Measurements from ENCODE around the gene SLC1A7. TPM values are rescaled to one million over a fixed set of nuclear protein-coding genes. Genes with fewer than 3 reads are reported as not detected.

The SLC1A7 gene
- total and polyA plus RNA-seq, 2 donors (not counting 1 experiment from before 2014, with no cell fraction given) = 0.10 TPM; not detected in 1

- H3K36me3 ChIP-seq (replicated peaks in 1 of 2; ENCODE audit: control extremely low read depth in 1 of 2, control insufficient read depth in 1 of 2, extremely low read depth in 1 of 2, insufficient read depth in 2 of 2, low read length in 1 of 2) = no peaks in the 10 kb centered on the region
- POLR2A ChIA-PET = no interaction called here
- intact Hi-C loops (cut with micrococcal nuclease) = no loop called here
- ATAC-seq (ENCODE audit: low read depth) (no peak), DNase-seq (no peak)
- H3K4me2 ChIP-seq (replicated peaks; ENCODE audit: low read depth, low read length, poor library complexity, severe bottlenecking) = no peak overlapping the region
- H3K27ac ChIP-seq (ENCODE audit: low read length in 2 of 2) = no peak overlapping the region
- H3K27ac Mint-ChIP-seq = no peak overlapping the region
- no peak overlapping the region for H3K4me3 ChIP-seq (ENCODE audit: control extremely low read depth in 1 of 5, extremely low read depth in 1 of 5, insufficient read depth in 1 of 5, low read depth in 2 of 5, low read length in 4 of 5)
- no peak overlapping the region for H2AFZ ChIP-seq (ENCODE audit: insufficient read depth, low read depth, low read length, poor library complexity, severe bottlenecking)
- no peaks in the 10 kb centered on the region for H4K20me1 ChIP-seq (ENCODE audit: control insufficient read depth, insufficient read depth, low read length, poor library complexity, severe bottlenecking)
- no peaks in the 10 kb centered on the region for H3K4me1 Mint-ChIP-seq
- H3K4me3 Mint-ChIP-seq = no peak overlapping the region
- peaks cover 14% of the 10 kb centered on the region for H3K27me3 Mint-ChIP-seq
- H3K27me3 ChIP-seq (replicated peaks in 1 of 4; ENCODE audit: control extremely low read depth in 1 of 4, control insufficient read depth in 3 of 4, insufficient read depth in 4 of 4, low read length in 3 of 4) = peaks cover 0 to 6% (median 1%) of the 10 kb centered on the region in 4 experiments
- no peaks in the 10 kb centered on the region for H3K9me3 ChIP-seq (ENCODE audit: control extremely low read depth in 1 of 3, control insufficient read depth in 2 of 3, insufficient read depth in 1 of 3, low read length in 2 of 3)
- no peaks in the 10 kb centered on the region for H3K79me2 ChIP-seq (ENCODE audit: control insufficient read depth, insufficient read depth, low read length)
- H3K4me1 ChIP-seq (ENCODE audit: control insufficient read depth in 2 of 2, insufficient read depth in 2 of 2, low read length in 2 of 2) = no peaks in the 10 kb centered on the region
- 89% methylated on average over 7 of the region's 7 CpGs for WGBS (ENCODE audit: insufficient coverage)
- TF ChIP-seq CTCF (IDR thresholded peaks at IDR 0.05) = no peak
- CTCF ChIA-PET = no interaction called here
- H3K9ac ChIP-seq (ENCODE audit: low read length) = no peak overlapping the region
- no peaks in the 10 kb centered on the region for H3K9me3 Mint-ChIP-seq (ENCODE audit: insufficient read depth)
These were observed 73.2 kb downstream of the SLC1A7 start for GRCh38 chr1:53069265-53069662.

- CTCF ChIA-PET = no interaction called here
- H3K9me3 Mint-ChIP-seq (ENCODE audit: insufficient read depth) = no peaks in the 10 kb centered on the region
- intact Hi-C loops (cut with micrococcal nuclease) = no loop called here
- H3K4me3 Mint-ChIP-seq = no peak overlapping the region
- TF ChIP-seq CTCF (IDR thresholded peaks at IDR 0.05) (no peak), EZH2 (IDR thresholded peaks at IDR 0.05; ENCODE audit: borderline replicate concordance, insufficient read depth, low read depth, low read length, poor library complexity, severe bottlenecking) (no peak)
- H3K79me2 ChIP-seq (ENCODE audit: control insufficient read depth, insufficient read depth, low read length) = no peaks in the 10 kb centered on the region
- no peak overlapping the region for H3K27ac Mint-ChIP-seq
- no peaks in the 10 kb centered on the region for H4K20me1 ChIP-seq (ENCODE audit: control insufficient read depth, insufficient read depth, low read length, poor library complexity, severe bottlenecking)
- peaks cover 0 to 14% (median 1%) of the 10 kb centered on the region in 4 experiments for H3K27me3 ChIP-seq (replicated peaks in 1 of 4; ENCODE audit: control extremely low read depth in 1 of 4, control insufficient read depth in 3 of 4, insufficient read depth in 4 of 4, low read length in 3 of 4)
- no peak overlapping the region for H2AFZ ChIP-seq (ENCODE audit: insufficient read depth, low read depth, low read length, poor library complexity, severe bottlenecking)
- H3K36me3 ChIP-seq (replicated peaks in 1 of 2; ENCODE audit: control extremely low read depth in 1 of 2, control insufficient read depth in 1 of 2, extremely low read depth in 1 of 2, insufficient read depth in 2 of 2, low read length in 1 of 2) = no peaks in the 10 kb centered on the region
- H3K4me1 Mint-ChIP-seq = peaks cover 1% of the 10 kb centered on the region
- no peak overlapping the region for H3K4me2 ChIP-seq (replicated peaks; ENCODE audit: low read depth, low read length, poor library complexity, severe bottlenecking)
- no peaks in the 10 kb centered on the region for H3K9me3 ChIP-seq (ENCODE audit: control extremely low read depth in 1 of 3, control insufficient read depth in 2 of 3, insufficient read depth in 1 of 3, low read length in 2 of 3)
- H3K4me3 ChIP-seq (ENCODE audit: control extremely low read depth in 1 of 5, extremely low read depth in 1 of 5, insufficient read depth in 1 of 5, low read depth in 2 of 5, low read length in 4 of 5) = no peak overlapping the region
- POLR2A ChIA-PET = interaction anchor here (0.7 kb wide), 1 partner anchor 161 kb away, joined by 3 read pairs; no protein-coding TSS in a partner anchor
- H3K9ac ChIP-seq (ENCODE audit: low read length) = no peak overlapping the region
- 92% methylated on average over 5 of the region's 7 CpGs for WGBS (ENCODE audit: insufficient coverage)
- H3K27ac ChIP-seq (ENCODE audit: low read length in 2 of 2) = no peak overlapping the region
- DNase-seq (no peak), ATAC-seq (ENCODE audit: low read depth) (no peak)
- H3K27me3 Mint-ChIP-seq = peaks cover 21% of the 10 kb centered on the region
- H3K4me1 ChIP-seq (ENCODE audit: control insufficient read depth in 2 of 2, insufficient read depth in 2 of 2, low read length in 2 of 2) = no peaks in the 10 kb centered on the region
These were observed 73.9 kb downstream of the SLC1A7 start for GRCh38 chr1:53068314-53069099.
